Lower leg skin (tissue), 4 donors: ENCODE measurements around the gene WDR54. TPM values are rescaled to one million over a fixed set of nuclear protein-coding genes. Genes with fewer than 3 reads are reported as not detected.
A peak's percentile ranks its signal among the peaks of the same experiment; 100 is the strongest.
"Not testable (repeated sequence)": the region's sequence is repeated elsewhere in the genome, so short reads cannot be mapped to it uniquely, and the experiment has no call there.

ENCODE experiments used
- DNase-seq, 2 donors: peaks; one replicate each; pipeline ENCODE4 v3.0.0-alpha.2; 2019; ENCODE audit warnings: low spot score in 2 of 2
- H3K4me3 ChIP-seq: fragments of 200-600 bp; sonication (generic); 2 replicates; pipeline ENCODE4 v1.5.1; 2017; ENCODE audit warnings: mild to moderate bottlenecking, low read depth; ENCODE audit not compliant: poor library complexity, severe bottlenecking
- CTCF ChIP-seq, 3 donors: fragments of 450-650 bp; IDR thresholded peaks; one replicate each; pipeline ENCODE4 v1.5.1; 2016; ENCODE audit warnings: antibody characterized with exemption in 3 of 3, mild to moderate bottlenecking in 3 of 3, moderate library complexity in 2 of 3
- POLR2A ChIP-seq, 2 donors: fragments of 450-650 bp; IDR thresholded peaks; one replicate each; pipeline ENCODE4 v1.6.1; 2016 to 2017; ENCODE audit warnings: antibody characterized with exemption in 2 of 2, mild to moderate bottlenecking in 1 of 2, moderate library complexity in 1 of 2
- WGBS, 2 donors: methylation state at CpG; one replicate each; pipeline ENCODE4 v1.1.5; 2018; 5-methylcytosine and 5-hydroxymethylcytosine counted together
- intact Hi-C: fragments of 100-400 bp; cut with DNase I; formaldehyde crosslinking; loops from one replicate; pipeline ENCODE4 v1.15.0; 2023; ENCODE audit warnings: low total_unique reads
- total RNA-seq, 4 donors: library from RNA; depleted of rRNA; stranded (reverse); fragments of >200 nt; gene quantifications; one replicate each; pipeline ENCODE4 v1.1.0, GENCODE V29; 2016

The WDR54 gene
- total RNA-seq, 4 donors from 2014 or later, result 5.5 to 13.3 (median 8.0) TPM

GRCh38 chr2:74461187-74462053 is 39.9 kb downstream of the WDR54 start:
- 87 to 88% methylated on average over 22 to 27 of the region's 27 CpGs for WGBS, 2 donors

GRCh38 chr2:74462054-74462785 is 40.7 kb downstream of the WDR54 start:
- TF ChIP-seq POLR2A (IDR thresholded peaks at IDR 0.05) (no peak), CTCF (IDR thresholded peaks at IDR 0.05) (no peak)

More at GRCh38 chr2:74461187-74462053, 39.9 kb downstream of the WDR54 start:
- TF ChIP-seq CTCF (IDR thresholded peaks at IDR 0.05), result no peak
- no peak for TF ChIP-seq POLR2A (IDR thresholded peaks at IDR 0.05)
- H3K4me3 ChIP-seq, result no peak overlapping the region
- no peak for DNase-seq
- intact Hi-C loops, result no loop called here

GRCh38 chr2:74462786-74463105 is 41.2 kb downstream of the WDR54 start:
- DNase-seq, result no peak
- WGBS, 2 donors, result 84 to 91% methylated on average over 4 of the region's 4 CpGs
- TF ChIP-seq CTCF (IDR thresholded peaks at IDR 0.05), result no peak
- no peak for TF ChIP-seq POLR2A (IDR thresholded peaks at IDR 0.05)
- intact Hi-C loops, result no loop called here
- no peak overlapping the region for H3K4me3 ChIP-seq

More at GRCh38 chr2:74462054-74462785, 40.7 kb downstream of the WDR54 start:
- intact Hi-C loops, result no loop called here
- 83 to 89% methylated on average over 20 of the region's 20 CpGs for WGBS, 2 donors
- no peak for DNase-seq
- H3K4me3 ChIP-seq, result no peak overlapping the region

- no peak for DNase-seq
- peak overlapping the region; percentile 79 for H3K4me3 ChIP-seq
- intact Hi-C loops, result no loop called here
- WGBS, 2 donors, result 2% methylated on average over 9 to 13 of the region's 13 CpGs
- TF ChIP-seq POLR2A (IDR thresholded peaks at IDR 0.05) (no peak), CTCF (IDR thresholded peaks at IDR 0.05) (no peak)
Observed at GRCh38 chr2:74464406-74464805, 42.9 kb downstream of the WDR54 start.

- DNase-seq, intact Hi-C loops, H3K4me3 ChIP-seq: not testable (repeated sequence)
- WGBS, 2 donors, result 95 to 96% methylated on average over 12 of the region's 12 CpGs
Observed at GRCh38 chr2:74470742-74471141, 49.2 kb downstream of the WDR54 start.

- peak overlapping the region; percentile 54 for H3K4me3 ChIP-seq
Observed at GRCh38 chr2:74471332-74472065, 50.0 kb downstream of the WDR54 start.

More at GRCh38 chr2:74471332-74472065, 50.0 kb downstream of the WDR54 start:
- intact Hi-C loops, result no loop called here
- no peak for TF ChIP-seq POLR2A (IDR thresholded peaks at IDR 0.05)
- no peak for TF ChIP-seq CTCF (IDR thresholded peaks at IDR 0.05)
- WGBS, 2 donors, result 48 to 51% methylated on average over 16 of the region's 16 CpGs
- no peak for DNase-seq
